ENCODE measurements around the gene OR2C3.

DNA sequence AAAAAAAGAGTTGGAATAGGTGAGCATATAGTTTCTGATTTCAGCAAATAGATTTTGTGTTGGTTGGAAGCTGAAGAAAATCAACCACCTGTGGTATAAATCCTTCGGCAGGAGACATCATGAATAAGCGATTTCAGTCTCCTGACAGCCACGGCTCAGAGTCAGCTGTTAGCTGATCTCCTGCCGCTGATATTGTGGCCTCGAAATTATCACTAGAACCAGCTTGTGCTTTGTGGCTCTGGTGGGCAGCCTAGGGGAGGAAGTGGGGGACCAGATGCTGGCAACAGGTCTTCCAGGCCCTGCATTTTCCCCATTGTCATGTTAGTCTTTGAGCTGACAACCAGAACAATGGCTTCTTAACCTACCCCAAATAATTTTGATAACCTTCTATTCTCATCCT is 11.9 kb upstream of the OR2C3 start:
- TF ChIP-seq YY1 (IDR thresholded peaks at IDR 0.05; ENCODE audit: insufficient read depth, insufficient read length) = no peak
- no peak for TF ChIP-seq ZNF274 (IDR thresholded peaks at IDR 0.05; ENCODE audit: low read depth, low read length)
